HG02973 (cell line): ENCODE data around the gene PRSS33.

Experiments
- ATAC-seq: cut with Tn5 transposase; IDR thresholded peaks from one replicate; pipeline ENCODE4 v1.9.1; 2021; ENCODE audit warnings: moderate library complexity; ENCODE audit not compliant: unreplicated experiment

PRSS33 gene

DNA sequence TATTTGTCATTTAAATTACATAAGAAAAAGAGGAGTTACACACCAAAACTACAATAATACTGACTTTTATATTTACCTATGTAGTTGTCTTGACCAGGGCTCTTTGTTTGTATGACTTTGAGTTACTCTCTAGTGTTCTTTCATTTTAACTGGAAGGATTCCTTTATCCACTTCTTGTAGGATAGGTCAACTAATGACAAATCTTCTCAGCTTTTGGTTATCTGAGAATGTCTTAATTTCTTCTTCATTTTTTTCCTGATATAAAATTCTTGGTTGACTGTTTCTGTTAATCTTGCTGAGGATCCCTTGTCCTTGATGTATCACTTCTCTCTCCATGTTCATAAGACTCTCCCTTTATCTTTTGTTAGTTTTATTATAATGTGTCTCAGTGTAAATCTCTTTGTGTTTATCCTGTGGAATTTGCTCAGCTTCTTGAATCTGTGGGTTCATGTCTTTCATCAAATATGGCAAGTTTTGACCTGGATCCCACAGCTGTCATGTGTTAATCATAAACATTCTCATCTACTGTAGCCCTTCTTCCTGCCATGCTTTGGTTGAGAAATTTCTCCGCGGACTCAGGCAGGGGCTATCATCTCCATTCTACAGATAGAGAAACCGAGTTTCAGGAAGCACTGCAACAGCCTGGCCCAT lies 16.3 kb upstream of the PRSS33 start:
- no peak for ATAC-seq

DNA sequence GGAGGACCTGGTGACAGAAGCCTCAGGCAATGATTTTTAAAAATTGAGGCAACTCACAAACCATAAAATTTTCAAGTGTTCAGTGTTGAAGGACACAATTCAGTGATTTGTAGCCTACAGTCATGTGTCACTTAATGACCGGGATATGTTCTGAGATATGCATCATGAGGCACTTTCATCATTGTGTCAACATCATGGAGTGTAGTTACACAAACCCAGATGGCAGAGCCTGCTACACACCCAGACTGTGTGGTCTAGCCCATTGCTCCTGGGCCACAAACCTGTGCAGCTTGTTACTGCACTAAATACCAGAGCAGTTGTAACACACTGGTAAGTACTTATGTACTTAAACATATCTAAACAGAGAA lies 12.5 kb upstream of the PRSS33 start:
- no peak for ATAC-seq

- no peak for ATAC-seq
Measured at GRCh38 chr16:2799205-2799858, 12.0 kb upstream of the PRSS33 start.

DNA sequence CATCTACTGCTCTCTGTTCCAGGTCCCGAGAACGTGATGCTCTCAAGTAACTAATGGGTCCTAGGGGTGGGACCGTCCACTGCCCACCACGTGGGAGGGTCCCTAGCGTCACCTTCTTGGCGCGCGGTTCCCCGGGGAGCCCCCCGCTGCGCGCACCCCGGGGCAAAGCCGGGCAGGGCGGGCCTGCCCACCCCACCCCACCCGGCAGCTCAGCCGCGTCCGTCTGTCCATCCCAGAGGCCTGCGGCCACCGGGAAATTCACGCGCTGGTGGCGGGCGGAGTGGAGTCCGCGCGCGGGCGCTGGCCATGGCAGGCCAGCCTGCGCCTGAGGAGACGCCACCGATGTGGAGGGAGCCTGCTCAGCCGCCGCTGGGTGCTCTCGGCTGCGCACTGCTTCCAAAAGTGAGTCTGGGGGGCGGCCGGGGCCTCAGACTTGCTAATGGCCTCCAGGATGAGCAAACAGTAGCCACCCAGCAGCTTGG lies 11.4 kb upstream of the PRSS33 start:
- no peak for ATAC-seq

GRCh38 chr16:2795395-2796143 lies 8.2 kb upstream of the PRSS33 start:
- no peak for ATAC-seq

GRCh38 chr16:2792940-2793339 lies 5.6 kb upstream of the PRSS33 start:
- ATAC-seq = no peak

GRCh38 chr16:2791174-2791573 lies 3.8 kb upstream of the PRSS33 start:
- no peak for ATAC-seq

GRCh38 chr16:2790631-2791030 lies 3.3 kb upstream of the PRSS33 start:
- no peak for ATAC-seq

- no peak for ATAC-seq
Measured at GRCh38 chr16:2787961-2788360, 601 bp upstream of the PRSS33 start.

GRCh38 chr16:2786826-2787151 lies 571 bp downstream of the PRSS33 start:
- no peak for ATAC-seq

- ATAC-seq = no peak
Measured at GRCh38 chr16:2786061-2786825, 1.1 kb downstream of the PRSS33 start.

- ATAC-seq = no peak
Measured at GRCh38 chr16:2785101-2785991, 2.0 kb downstream of the PRSS33 start.

DNA sequence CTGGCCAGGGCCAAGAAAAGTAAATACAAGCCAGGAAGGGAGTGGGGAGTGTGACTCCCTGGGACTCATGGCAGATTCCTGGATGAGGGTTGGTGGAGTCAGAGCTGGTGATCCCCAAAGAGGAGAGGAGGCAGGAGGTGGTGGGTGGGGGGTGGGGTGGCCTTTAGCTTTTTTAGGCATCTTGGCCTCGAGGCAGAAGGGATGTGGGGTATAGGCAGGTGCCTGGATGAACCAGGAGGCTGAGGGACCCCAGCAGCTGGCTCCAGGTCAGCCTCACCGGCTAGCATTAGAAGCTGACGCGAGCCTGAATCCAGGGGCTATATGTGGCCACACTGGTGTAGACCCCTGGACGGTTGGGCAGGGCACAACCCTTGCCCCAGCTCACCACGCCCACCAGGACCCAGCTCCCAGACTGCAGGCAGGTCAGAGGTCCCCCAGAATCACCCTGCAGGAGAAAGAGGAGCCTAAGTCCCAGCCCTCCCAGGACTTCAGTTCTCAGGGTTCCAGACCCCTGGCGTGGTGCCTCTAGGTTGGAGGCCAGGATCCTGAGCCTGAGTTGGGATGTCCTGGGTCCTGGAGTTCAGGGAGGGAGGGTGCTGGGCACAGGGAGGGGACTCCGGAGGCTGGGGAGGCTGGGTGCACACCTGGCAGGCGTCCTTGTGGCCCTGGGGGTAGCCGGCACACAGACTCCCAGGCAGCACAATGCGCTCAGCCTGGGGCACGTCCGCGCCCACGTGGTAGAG lies 2.8 kb downstream of the PRSS33 start:
- ATAC-seq = no peak

GRCh38 chr16:2783581-2784357 lies 3.6 kb downstream of the PRSS33 start:
- ATAC-seq = no peak

DNA sequence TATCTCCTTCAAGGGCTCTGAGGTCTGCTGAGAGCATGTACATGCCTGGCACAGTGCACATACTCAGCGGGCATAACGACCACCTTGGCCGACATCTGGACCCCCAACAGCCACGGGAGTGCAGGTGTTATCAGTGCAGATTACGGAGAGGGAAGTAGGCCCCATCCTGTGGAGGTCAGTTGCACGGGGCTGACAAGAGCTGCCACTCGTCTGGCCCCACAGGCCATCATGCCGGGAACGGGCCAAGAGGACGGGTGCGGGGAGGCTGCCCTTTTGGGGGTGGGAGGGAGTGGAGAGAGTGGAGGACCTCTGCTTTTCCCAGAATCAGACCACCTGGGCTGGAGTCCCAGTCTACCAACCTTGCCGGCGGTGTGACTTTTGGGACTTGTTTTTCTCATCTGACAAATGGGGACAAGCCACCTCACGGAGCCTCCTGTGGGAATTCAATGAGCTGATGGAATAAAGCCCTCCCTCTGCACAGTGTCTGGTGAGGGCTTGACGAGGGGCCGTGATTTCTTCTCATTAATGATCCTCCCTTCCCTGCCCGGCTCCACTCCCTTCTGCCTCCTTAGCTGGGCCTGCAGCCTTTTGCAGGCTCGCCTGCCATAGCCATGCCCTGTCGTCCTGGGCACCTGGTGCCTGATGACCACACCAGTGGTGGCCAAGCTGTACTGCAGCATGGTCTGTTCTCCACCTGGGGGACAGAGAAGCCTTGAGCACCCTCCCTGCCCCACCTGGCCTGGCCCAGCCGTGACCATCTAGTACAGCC lies 4.6 kb downstream of the PRSS33 start:
- no peak for ATAC-seq

GRCh38 chr16:2779978-2780898 lies 7.1 kb downstream of the PRSS33 start:
- no peak for ATAC-seq
